Prostate gland (tissue), 2 donors: Measurements from ENCODE around the gene LGALS4. TPM values are rescaled to one million over a fixed set of nuclear protein-coding genes. Genes with fewer than 3 reads are reported as not detected.
A peak's percentile ranks its signal among the peaks of the same experiment; 100 is the strongest.

Experiments
- DNase-seq: peaks from one replicate; pipeline ENCODE4 v3.0.0-alpha.2; 2019; ENCODE audit warnings: low spot score
- H3K27ac ChIP-seq, 2 donors: fragments of 200-600 bp; sonication (generic); 2 replicates each; pipeline ENCODE4 v1.5.1; 2017 to 2019
- H3K27me3 ChIP-seq: fragments of 200-600 bp; sonication (generic); replicated peaks from 2 replicates; pipeline ENCODE4 v1.5.1; 2019; ENCODE audit not compliant: insufficient read depth
- H3K36me3 ChIP-seq, 2 donors: fragments of 200-600 bp; sonication (generic); 1 replicate in 1 of 2; 2 replicates in 1 of 2; pipeline versions ENCODE4 v1.5.1 to v1.8.1; 2017 to 2019
- H3K4me1 ChIP-seq: fragments of 200-600 bp; sonication (generic); replicated peaks from 2 replicates; pipeline ENCODE4 v1.5.1; 2019
- H3K4me3 ChIP-seq, 2 donors: fragments of 200-600 bp; sonication (generic); 2 replicates each; pipeline ENCODE4 v1.5.1; 2017 to 2019
- H3K9me3 ChIP-seq: fragments of 200-600 bp; sonication (generic); 2 replicates; pipeline ENCODE4 v1.5.1; 2017
- CTCF ChIP-seq, 4 experiments: fragments of 200-600 bp in 2 of 4; fragments of 450-650 bp in 2 of 4; sonication (generic) in 2 of 4; IDR thresholded peaks; 1 replicate in 3 of 4; 2 replicates in 1 of 4; pipeline ENCODE4 v1.5.1; 2016 to 2019; ENCODE audit warnings: antibody characterized with exemption in 4 of 4, mild to moderate bottlenecking in 2 of 4, moderate library complexity in 2 of 4
- POLR2A ChIP-seq: fragments of 450-650 bp; IDR thresholded peaks from one replicate; pipeline ENCODE4 v1.6.1; 2016; ENCODE audit warnings: antibody characterized with exemption, mild to moderate bottlenecking
- POLR2AphosphoS5 ChIP-seq: sonication (generic); formaldehyde crosslinking; IDR thresholded peaks from one replicate; pipeline ENCODE4 v1.6.1; 2017; ENCODE audit warnings: antibody characterized with exemption
- WGBS: methylation state at CpG from one replicate; pipeline ENCODE4 v1.1.5; 2018; 5-methylcytosine and 5-hydroxymethylcytosine counted together
- intact Hi-C: fragments of 100-400 bp; cut with DNase I; formaldehyde crosslinking; loops from one replicate; pipeline ENCODE4 v1.14.2; 2022
- total RNA-seq, 2 donors: library from RNA; depleted of rRNA; stranded (reverse); fragments of >200 nt; gene quantifications; one replicate each; pipeline ENCODE4 v1.1.0, GENCODE V29; 2016

The LGALS4 gene
- total RNA-seq, 2 donors from 2014 or later: 0.91 to 3.7 TPM

- Histone ChIP-seq H3K27ac (peak overlapping the region; percentile 64 to 81), H3K27me3 (no peaks in the 10 kb centered on the region), H3K36me3 (peaks cover 9 to 16% of the 10 kb centered on the region in 2 donors), H3K4me3 (no peak overlapping the region), H3K9me3 (no peaks in the 10 kb centered on the region), H3K4me1 (peaks cover 34% of the 10 kb centered on the region)
- 30% methylated on average over 8 of the region's 8 CpGs for WGBS
- TF ChIP-seq POLR2A (no peak), CTCF (IDR thresholded peaks at IDR 0.05) (no peak), POLR2AphosphoS5 (peak; percentile 50)
- intact Hi-C loops: loop anchor here (10.0 kb wide), 2 partner anchors 112 to 192 kb away; partner anchors contain the start of gene ACTN4
- DNase-seq: no peak
Observed at GRCh38 chr19:38836159-38836982, 23.6 kb upstream of the LGALS4 start.

- H3K4me3 ChIP-seq: no peak overlapping the region
- peaks cover 0 to 9% of the 10 kb centered on the region in 2 donors for H3K36me3 ChIP-seq
- H3K27ac ChIP-seq: peak overlapping the region in 1 of 2 donors; percentile 80
- no peaks in the 10 kb centered on the region for H3K9me3 ChIP-seq
- no peaks in the 10 kb centered on the region for H3K27me3 ChIP-seq
- DNase-seq: no peak
- H3K4me1 ChIP-seq: peaks cover 38% of the 10 kb centered on the region
- TF ChIP-seq CTCF (IDR thresholded peaks at IDR 0.05) (no peak), POLR2A (no peak), POLR2AphosphoS5 (no peak)
- 99% methylated on average over 6 of the region's 6 CpGs for WGBS
- intact Hi-C loops: loop anchor here (10.0 kb wide), 2 partner anchors 110 to 190 kb away; partner anchors contain the start of gene ACTN4
Observed at GRCh38 chr19:38834590-38834989, 21.8 kb upstream of the LGALS4 start.

- peak overlapping the region in 1 of 2 donors; percentile 88 for H3K27ac ChIP-seq
- H3K4me1 ChIP-seq: peaks cover 34% of the 10 kb centered on the region
- H3K4me3 ChIP-seq: no peak overlapping the region
- 96% methylated on average over 4 of the region's 4 CpGs for WGBS
- DNase-seq: no peak
- peaks cover 0 to 9% of the 10 kb centered on the region in 2 donors for H3K36me3 ChIP-seq
- no peaks in the 10 kb centered on the region for H3K9me3 ChIP-seq
- intact Hi-C loops: loop anchor here (10.0 kb wide), 2 partner anchors 109 to 189 kb away; partner anchors contain the start of gene ACTN4
- H3K27me3 ChIP-seq: no peaks in the 10 kb centered on the region
- TF ChIP-seq POLR2AphosphoS5 (no peak), CTCF (IDR thresholded peaks at IDR 0.05) (no peak), POLR2A (no peak)
Observed at GRCh38 chr19:38834104-38834490, 21.4 kb upstream of the LGALS4 start.

- H3K27me3 ChIP-seq: no peaks in the 10 kb centered on the region
- no peak overlapping the region for H3K4me3 ChIP-seq
- H3K4me1 ChIP-seq: peaks cover 27% of the 10 kb centered on the region
- peaks cover 0 to 9% of the 10 kb centered on the region in 2 donors for H3K36me3 ChIP-seq
- no peak for TF ChIP-seq POLR2AphosphoS5
- TF ChIP-seq CTCF (IDR thresholded peaks at IDR 0.05): no peak
- TF ChIP-seq POLR2A: no peak
- DNase-seq: no peak
- no peaks in the 10 kb centered on the region for H3K9me3 ChIP-seq
- peak overlapping the region in 1 of 2 donors; percentile 88 for H3K27ac ChIP-seq
- intact Hi-C loops: loop anchor here (10.0 kb wide), 2 partner anchors 108 to 188 kb away; partner anchors contain the start of gene ACTN4
- WGBS: 96% methylated on average over 7 of the region's 7 CpGs
Observed at GRCh38 chr19:38833092-38833425, 20.3 kb upstream of the LGALS4 start.
